Ascending aorta (tissue), 2 donors: Measurements from ENCODE around the gene NAP1L1. TPM values are rescaled to one million over a fixed set of nuclear protein-coding genes. Genes with fewer than 3 reads are reported as not detected.

Experiments used
- DNase-seq, 2 donors: peaks; one replicate each; pipeline ENCODE4 v3.0.0-alpha.2; 2019; ENCODE audit warnings: low spot score in 2 of 2
- H3K27ac ChIP-seq, 2 donors: fragments of 200-600 bp; sonication (generic); one replicate each; pipeline ENCODE4 v1.5.1; 2016 to 2017; ENCODE audit warnings: mild to moderate bottlenecking in 1 of 2
- H3K27me3 ChIP-seq: fragments of 200-600 bp; sonication (generic); one replicate; pipeline ENCODE4 v1.5.1; 2017
- H3K36me3 ChIP-seq, 2 donors: fragments of 200-600 bp; sonication (generic); one replicate each; pipeline ENCODE4 v1.5.1; 2016
- H3K4me1 ChIP-seq, 2 donors: fragments of 200-600 bp; sonication (generic); one replicate each; pipeline ENCODE4 v1.5.1; 2016 to 2017; ENCODE audit warnings: mild to moderate bottlenecking in 1 of 2
- H3K4me3 ChIP-seq, 2 donors: fragments of 200-600 bp; sonication (generic); one replicate each; pipeline ENCODE4 v1.5.1; 2016 to 2017; ENCODE audit warnings: mild to moderate bottlenecking in 1 of 2
- H3K9me3 ChIP-seq, 2 donors: fragments of 200-600 bp; sonication (generic); one replicate each; pipeline ENCODE4 v1.5.1; 2016
- CTCF ChIP-seq, 3 experiments: fragments of 200-600 bp in 2 of 3; fragments of 450-650 bp in 1 of 3; sonication (generic) in 2 of 3; IDR thresholded peaks; one replicate each; pipeline ENCODE4 v1.5.1; 2016 to 2019; ENCODE audit warnings: antibody characterized with exemption in 3 of 3, mild to moderate bottlenecking in 1 of 3, moderate library complexity in 1 of 3
- intact Hi-C: fragments of 100-400 bp; cut with DNase I; formaldehyde crosslinking; loops from one replicate; pipeline ENCODE4 v1.15.1; 2023
- total RNA-seq: library from RNA; depleted of rRNA; stranded (reverse); fragments of >200 nt; gene quantifications from one replicate; pipeline ENCODE4 v1.1.0, GENCODE V29; 2016

The NAP1L1 gene
- total RNA-seq, 1 donor from 2014 or later: 116 TPM

GRCh38 chr12:76028571-76029277 is 55.8 kb downstream of the NAP1L1 start:
- H3K27me3 ChIP-seq: no peaks in the 10 kb centered on the region
- peak overlapping the region; percentile 58 to 80 for H3K4me3 ChIP-seq
- DNase-seq: no peak
- H3K4me1 ChIP-seq: peaks cover 0 to 2% of the 10 kb centered on the region in 2 donors
- no peak for TF ChIP-seq CTCF (IDR thresholded peaks at IDR 0.05)
- intact Hi-C loops: no loop called here
- H3K36me3 ChIP-seq: no peaks in the 10 kb centered on the region
- peak overlapping the region in 1 of 2 donors; percentile 23 for H3K27ac ChIP-seq
- no peaks in the 10 kb centered on the region for H3K9me3 ChIP-seq

GRCh38 chr12:76026643-76027063 is 57.8 kb downstream of the NAP1L1 start:
- TF ChIP-seq CTCF (IDR thresholded peaks at IDR 0.05): no peak
- Histone ChIP-seq H3K4me1 (peaks cover 0 to 2% of the 10 kb centered on the region in 2 donors), H3K4me3 (no peak overlapping the region), H3K27ac (no peak overlapping the region), H3K27me3 (no peaks in the 10 kb centered on the region), H3K9me3 (no peaks in the 10 kb centered on the region), H3K36me3 (no peaks in the 10 kb centered on the region)
- intact Hi-C loops: no loop called here
- no peak for DNase-seq

GRCh38 chr12:76025601-76026575 is 58.6 kb downstream of the NAP1L1 start:
- peaks cover 0 to 2% of the 10 kb centered on the region in 2 donors for H3K4me1 ChIP-seq
- no peak for TF ChIP-seq CTCF (IDR thresholded peaks at IDR 0.05)
- no peaks in the 10 kb centered on the region for H3K36me3 ChIP-seq
- no peak overlapping the region for H3K4me3 ChIP-seq
- H3K27me3 ChIP-seq: no peaks in the 10 kb centered on the region
- DNase-seq: no peak
- H3K27ac ChIP-seq: no peak overlapping the region
- H3K9me3 ChIP-seq: no peaks in the 10 kb centered on the region
- intact Hi-C loops: no loop called here

- Histone ChIP-seq H3K4me3 (no peak overlapping the region), H3K9me3 (no peaks in the 10 kb centered on the region), H3K27ac (no peak overlapping the region), H3K36me3 (no peaks in the 10 kb centered on the region), H3K27me3 (no peaks in the 10 kb centered on the region), H3K4me1 (peaks cover 0 to 2% of the 10 kb centered on the region in 2 donors)
- intact Hi-C loops: no loop called here
- no peak for DNase-seq
- TF ChIP-seq CTCF (IDR thresholded peaks at IDR 0.05): no peak
Measured at GRCh38 chr12:76024942-76025600, 59.4 kb downstream of the NAP1L1 start.

- no peaks in the 10 kb centered on the region for H3K36me3 ChIP-seq
- peaks cover 0 to 2% of the 10 kb centered on the region in 2 donors for H3K4me1 ChIP-seq
- no peak overlapping the region for H3K4me3 ChIP-seq
- no peak overlapping the region for H3K27ac ChIP-seq
- TF ChIP-seq CTCF (IDR thresholded peaks at IDR 0.05): no peak
- no peaks in the 10 kb centered on the region for H3K9me3 ChIP-seq
- intact Hi-C loops: no loop called here
- no peak for DNase-seq
- no peaks in the 10 kb centered on the region for H3K27me3 ChIP-seq
Measured at GRCh38 chr12:76024102-76024781, 60.2 kb downstream of the NAP1L1 start.
